ENCODE data around the gene SETX. TPM values are rescaled to one million over a fixed set of nuclear protein-coding genes. Genes with fewer than 3 reads are reported as not detected.
A peak's percentile ranks its signal among the peaks of the same experiment; 100 is the strongest.

SETX gene
- total RNA-seq, 3 donors from 2014 or later = 56.2 to 83.6 (median 80.3) TPM

GRCh38 chr9:132372177-132373095 lies 17.6 kb upstream of the SETX start:
- peak in 1 of 2 donors; percentile 45 for DNase-seq (ENCODE audit: low spot score in 2 of 2)
- Histone ChIP-seq H3K4me1 (no peaks in the 10 kb centered on the region), H3K36me3 (no peaks in the 10 kb centered on the region), H3K4me3 (no peak overlapping the region), H3K27me3 (no peaks in the 10 kb centered on the region), H3K27ac (peak overlapping the region; percentile 35 to 60), H3K9me3 (no peaks in the 10 kb centered on the region)
- no peak for TF ChIP-seq CTCF (IDR thresholded peaks at IDR 0.05)
- TF ChIP-seq POLR2AphosphoS5 (IDR thresholded peaks at IDR 0.05) = peak in 1 of 3 donors; percentile 30
- intact Hi-C loops (cut with DNase I; ENCODE audit: low total_unique reads) = no loop called here

DNA sequence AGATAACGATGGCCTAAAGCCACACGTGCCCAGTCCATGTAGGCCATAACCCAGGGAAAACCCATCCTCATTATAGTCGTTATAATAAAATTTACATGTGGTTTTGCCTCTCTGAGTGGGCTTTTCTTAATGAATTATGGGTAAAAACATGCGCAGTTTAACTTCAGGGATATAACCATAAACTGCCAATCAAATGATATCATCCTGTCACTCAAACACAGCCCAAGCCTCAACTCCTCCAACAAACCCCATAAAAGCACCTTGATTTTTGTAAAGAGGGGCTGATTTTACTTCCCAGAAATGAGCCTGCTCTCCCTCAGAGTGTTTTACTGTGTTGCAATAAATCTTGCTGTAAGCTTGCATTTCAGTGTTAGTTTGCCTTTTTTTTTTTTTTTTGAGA lies 15.8 kb upstream of the SETX start:
- Histone ChIP-seq H3K9me3 (no peaks in the 10 kb centered on the region), H3K36me3 (no peaks in the 10 kb centered on the region), H3K4me3 (no peak overlapping the region)

GRCh38 chr9:132369421-132369820 lies 14.6 kb upstream of the SETX start:
- Histone ChIP-seq H3K9me3 (no peaks in the 10 kb centered on the region), H3K36me3 (no peaks in the 10 kb centered on the region), H3K4me3 (no peak overlapping the region), H3K27me3 (no peaks in the 10 kb centered on the region), H3K27ac (no peak overlapping the region), H3K4me1 (no peaks in the 10 kb centered on the region)
- TF ChIP-seq CTCF (IDR thresholded peaks at IDR 0.05) = no peak
- TF ChIP-seq POLR2A (IDR thresholded peaks at IDR 0.05) = no peak
- TF ChIP-seq POLR2AphosphoS5 (IDR thresholded peaks at IDR 0.05) = no peak
- DNase-seq (ENCODE audit: low spot score in 2 of 2) = no peak
- intact Hi-C loops (cut with DNase I; ENCODE audit: low total_unique reads) = no loop called here

More for the DNA sequence above, 15.8 kb upstream of the SETX start:
- no peak for DNase-seq (ENCODE audit: low spot score in 2 of 2)
- no peak overlapping the region for H3K27ac ChIP-seq
- TF ChIP-seq POLR2A (IDR thresholded peaks at IDR 0.05) = no peak
- no peak for TF ChIP-seq POLR2AphosphoS5 (IDR thresholded peaks at IDR 0.05)
- no peak for TF ChIP-seq CTCF (IDR thresholded peaks at IDR 0.05)
- no peaks in the 10 kb centered on the region for H3K27me3 ChIP-seq
- H3K4me1 ChIP-seq = no peaks in the 10 kb centered on the region
- intact Hi-C loops (cut with DNase I; ENCODE audit: low total_unique reads) = no loop called here

- DNase-seq (ENCODE audit: low spot score in 2 of 2) = no peak
Measured at GRCh38 chr9:132367613-132368313, 13.0 kb upstream of the SETX start.

More at GRCh38 chr9:132367613-132368313, 13.0 kb upstream of the SETX start:
- no peaks in the 10 kb centered on the region for H3K9me3 ChIP-seq
- intact Hi-C loops (cut with DNase I; ENCODE audit: low total_unique reads) = no loop called here
- TF ChIP-seq POLR2AphosphoS5 (IDR thresholded peaks at IDR 0.05) = no peak
- TF ChIP-seq POLR2A (IDR thresholded peaks at IDR 0.05) = no peak
- no peak for TF ChIP-seq CTCF (IDR thresholded peaks at IDR 0.05)
- H3K36me3 ChIP-seq = no peaks in the 10 kb centered on the region
- H3K4me3 ChIP-seq = no peak overlapping the region
- H3K27me3 ChIP-seq = no peaks in the 10 kb centered on the region
- no peak overlapping the region for H3K27ac ChIP-seq
- H3K4me1 ChIP-seq = no peaks in the 10 kb centered on the region

All from breast epithelium (tissue), 4 donors.